Epithelial cell of proximal tubule (primary cell): ENCODE data around the gene SNX11. TPM values are rescaled to one million over a fixed set of nuclear protein-coding genes. Genes with fewer than 3 reads are reported as not detected.

ENCODE experiments used
- DNase-seq: peaks from one replicate; pipeline ENCODE4 v3.0.0-alpha.2; 2011; ENCODE audit warnings: low read depth
- H3K4me3 ChIP-seq: 2 replicates; pipeline ENCODE4 v1.5.1; 2011; ENCODE audit warnings: low read depth, mild to moderate bottlenecking, low read length
- CTCF ChIP-seq: conservative IDR thresholded peaks from 2 replicates; pipeline ENCODE4 v1.5.1; 2012; ENCODE audit warnings: low read depth, mild to moderate bottlenecking, low read length
- total RNA-seq: library from RNA; depleted of rRNA; stranded (reverse); fragments of >200 nt; gene quantifications from 2 replicates; pipeline ENCODE4 v1.2.3, GENCODE V29; 2015

SNX11 gene
- total RNA-seq, 1 donor from 2014 or later: 11.6 TPM

GRCh38 chr17:48100591-48101011 is 7.0 kb upstream of the SNX11 start:
- no peak for TF ChIP-seq CTCF
- no peak for DNase-seq

GRCh38 chr17:48101012-48101720 is 6.4 kb upstream of the SNX11 start, which contains the start of gene CBX1:
TSS of gene CBX1 (minus strand) at chr17:48101478. CDS start at chr17:48077004, 24,474 bp downstream.
- TF ChIP-seq CTCF: no peak
- peak within 1 kb of the TSS; percentile 96 for H3K4me3 ChIP-seq
- DNase-seq: no peak

More at GRCh38 chr17:48100591-48101011, 7.0 kb upstream of the SNX11 start:
- peak overlapping the region; percentile 96 for H3K4me3 ChIP-seq

GRCh38 chr17:48102043-48102750 is 5.4 kb upstream of the SNX11 start:
- no peak for DNase-seq
- TF ChIP-seq CTCF: no peak
- peak overlapping the region; percentile 96 for H3K4me3 ChIP-seq

GRCh38 chr17:48102798-48103715 is 4.5 kb upstream of the SNX11 start:
- no peak for TF ChIP-seq CTCF
- H3K4me3 ChIP-seq: no peak overlapping the region
- DNase-seq: no peak

- H3K4me3 ChIP-seq: no peak overlapping the region
- no peak for TF ChIP-seq CTCF
- no peak for DNase-seq
These were observed 3.1 kb upstream of the SNX11 start for GRCh38 chr17:48104440-48104839.

- no peak for TF ChIP-seq CTCF
- DNase-seq: no peak
- peak overlapping the region; percentile 99 for H3K4me3 ChIP-seq
These were observed 797 bp upstream of the SNX11 start for GRCh38 chr17:48106802-48107136.
